Uterus (tissue), 2 donors: ENCODE data around the gene EVL.

ENCODE experiments used
- CTCF ChIP-seq, 4 experiments: fragments of 200-600 bp in 2 of 4; fragments of 450-650 bp in 2 of 4; sonication (generic) in 2 of 4; IDR thresholded peaks; one replicate each; pipeline ENCODE4 v1.5.1; 2016 to 2019; ENCODE audit warnings: antibody characterized with exemption in 4 of 4, mild to moderate bottlenecking in 2 of 4, moderate library complexity in 1 of 4
- POLR2A ChIP-seq, 2 donors: fragments of 450-650 bp; IDR thresholded peaks; one replicate each; pipeline ENCODE4 v1.6.1; 2016; ENCODE audit warnings: antibody characterized with exemption in 2 of 2, mild to moderate bottlenecking in 1 of 2, moderate library complexity in 1 of 2

GRCh38 chr14:100051543-100051942, 13.7 kb upstream of the EVL start:
- TF ChIP-seq CTCF (IDR thresholded peaks at IDR 0.05) = no peak
- no peak for TF ChIP-seq POLR2A (IDR thresholded peaks at IDR 0.05)
